Nephron (organoid): ENCODE measurements around the gene UBAP2.
"Not testable (repeated sequence)": the region's sequence is repeated elsewhere in the genome, so short reads cannot be mapped to it uniquely, and the experiment has no call there.

ENCODE experiments used
- H3K27ac Mint-ChIP-seq, 3 experiments: 2 replicates each; pipeline ENCODE4 v1.8.0; 2020; ENCODE audit warnings: mixed read lengths in 3 of 3, mild to moderate bottlenecking in 2 of 3, moderate library complexity in 1 of 3
- H3K27me3 Mint-ChIP-seq: 2 replicates; pipeline ENCODE4 v1.8.0; 2021; ENCODE audit warnings: low read depth, mild to moderate bottlenecking, moderate library complexity, mixed read lengths
- H3K36me3 Mint-ChIP-seq: 2 replicates; pipeline ENCODE4 v1.8.0; 2020; ENCODE audit warnings: low read depth, mixed read lengths
- H3K4me1 Mint-ChIP-seq: 2 replicates; pipeline ENCODE4 v1.8.0; 2020; ENCODE audit warnings: mixed read lengths
- H3K4me3 Mint-ChIP-seq, 3 experiments: 2 replicates each; pipeline ENCODE4 v1.8.0; 2020; ENCODE audit warnings: mild to moderate bottlenecking in 3 of 3, mixed read lengths in 3 of 3, moderate library complexity in 2 of 3
- H3K9me3 Mint-ChIP-seq: 2 replicates; pipeline ENCODE4 v1.8.0; 2020; ENCODE audit warnings: mixed read lengths
- CTCF ChIP-seq, 3 experiments: fragments of 200-600 bp; sonication (generic); IDR thresholded peaks; one replicate each; pipeline ENCODE4 v1.5.0; 2021; ENCODE audit warnings: antibody characterized with exemption in 3 of 3; ENCODE audit not compliant: unreplicated experiment in 3 of 3

Gene UBAP2

DNA sequence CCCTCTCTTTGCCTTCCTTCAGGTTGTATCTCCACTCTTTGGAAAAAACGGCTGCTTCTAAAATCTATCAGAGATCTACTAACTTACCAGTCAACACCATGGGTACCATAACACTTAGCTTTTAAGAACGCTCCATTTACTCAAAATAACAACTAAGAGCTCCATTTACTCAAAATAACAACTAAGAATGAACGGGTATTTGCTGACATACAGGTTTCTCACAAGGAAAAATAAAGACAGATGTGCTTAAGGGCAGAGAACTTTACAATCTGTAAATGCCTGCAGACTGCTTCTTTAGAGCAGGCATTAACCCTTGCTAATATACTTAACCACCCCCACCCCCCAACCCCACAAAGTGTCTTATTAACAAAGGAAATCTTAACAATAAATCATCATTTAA lies 2.8 kb downstream of the UBAP2 start:
- Mint-ChIP-seq H3K4me3 (peak overlapping the region; percentile 64 to 99 (median 72)), H3K9me3 (no peaks in the 10 kb centered on the region), H3K27me3 (no peaks in the 10 kb centered on the region), H3K27ac (peak overlapping the region; percentile 22 to 90 (median 85)), H3K4me1 (peaks cover 25% of the 10 kb centered on the region), H3K36me3 (peaks cover 23% of the 10 kb centered on the region)
- TF ChIP-seq CTCF (IDR thresholded peaks at IDR 0.05; ENCODE audit: unreplicated experiment in 3 of 3): no peak

GRCh38 chr9:34042074-34042473 lies 6.6 kb downstream of the UBAP2 start:
- H3K9me3 Mint-ChIP-seq, H3K4me3 Mint-ChIP-seq, H3K27ac Mint-ChIP-seq, H3K27me3 Mint-ChIP-seq: not testable (repeated sequence)
- peaks cover 51% of the 10 kb centered on the region for H3K36me3 Mint-ChIP-seq
- H3K4me1 Mint-ChIP-seq: peaks cover 12% of the 10 kb centered on the region

GRCh38 chr9:34038851-34039250 lies 9.8 kb downstream of the UBAP2 start:
- not testable (repeated sequence) for H3K27me3 Mint-ChIP-seq, H3K4me1 Mint-ChIP-seq, H3K9me3 Mint-ChIP-seq, H3K27ac Mint-ChIP-seq, H3K4me3 Mint-ChIP-seq
- peaks cover 70% of the 10 kb centered on the region for H3K36me3 Mint-ChIP-seq

GRCh38 chr9:34037626-34038025 lies 11.1 kb downstream of the UBAP2 start:
- H3K27ac Mint-ChIP-seq: no peak overlapping the region
- no peaks in the 10 kb centered on the region for H3K27me3 Mint-ChIP-seq
- H3K4me3 Mint-ChIP-seq: no peak overlapping the region
- TF ChIP-seq CTCF (IDR thresholded peaks at IDR 0.05; ENCODE audit: unreplicated experiment in 3 of 3): no peak
- H3K4me1 Mint-ChIP-seq: no peaks in the 10 kb centered on the region
- peaks cover 71% of the 10 kb centered on the region for H3K36me3 Mint-ChIP-seq
- peaks cover 2% of the 10 kb centered on the region for H3K9me3 Mint-ChIP-seq

DNA sequence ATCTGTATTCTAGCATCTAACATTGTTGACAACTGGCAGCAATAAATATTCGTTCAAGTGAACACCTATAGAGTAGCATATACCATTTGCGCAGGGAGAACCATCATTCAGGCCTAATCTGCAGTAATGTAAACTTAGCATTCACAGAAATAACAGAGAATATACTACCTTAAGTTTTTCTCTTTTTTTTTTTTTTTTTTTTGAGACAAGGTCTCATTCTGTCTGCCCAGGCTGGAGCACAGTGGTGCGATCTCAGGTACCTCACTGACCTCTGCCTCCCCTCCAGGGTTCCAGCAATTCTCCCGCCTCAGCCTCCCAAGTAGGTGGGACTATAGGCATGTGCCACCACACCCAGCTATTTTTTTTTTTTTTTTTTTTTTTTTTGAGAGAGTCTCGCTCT lies 12.1 kb downstream of the UBAP2 start:
- Mint-ChIP-seq H3K4me1 (no peaks in the 10 kb centered on the region), H3K36me3 (peaks cover 70% of the 10 kb centered on the region), H3K27ac (peak overlapping the region in 1 of 3 experiments; percentile 39), H3K4me3 (no peak overlapping the region), H3K27me3 (no peaks in the 10 kb centered on the region), H3K9me3 (peaks cover 2% of the 10 kb centered on the region)
- TF ChIP-seq CTCF (IDR thresholded peaks at IDR 0.05; ENCODE audit: unreplicated experiment in 3 of 3): no peak

- Mint-ChIP-seq H3K4me3 (no peak overlapping the region), H3K9me3 (peaks cover 2% of the 10 kb centered on the region), H3K27ac (peak overlapping the region in 2 of 3 experiments; percentile 28 to 70), H3K4me1 (no peaks in the 10 kb centered on the region), H3K36me3 (peaks cover 70% of the 10 kb centered on the region), H3K27me3 (no peaks in the 10 kb centered on the region)
- no peak for TF ChIP-seq CTCF (IDR thresholded peaks at IDR 0.05; ENCODE audit: unreplicated experiment in 3 of 3)
Measured at GRCh38 chr9:34035656-34036055, 13.0 kb downstream of the UBAP2 start.

DNA sequence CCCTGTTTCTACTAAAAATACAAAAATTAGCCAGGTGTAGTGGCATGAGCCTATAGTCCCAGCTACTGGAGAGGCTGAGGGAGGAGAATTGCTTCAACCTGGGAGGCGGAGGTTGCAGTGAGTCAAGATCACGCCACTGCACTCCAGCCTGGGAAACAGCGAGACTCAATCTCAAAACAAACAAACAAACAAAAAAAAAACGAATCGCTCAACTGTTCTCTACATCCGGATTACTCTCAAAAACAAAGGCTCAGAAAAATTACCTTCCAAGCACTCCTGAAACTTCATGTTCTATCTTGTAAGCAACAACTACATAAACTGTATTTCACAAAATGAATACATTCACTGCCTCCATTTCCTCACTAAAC lies 14.0 kb downstream of the UBAP2 start:
- no peak for TF ChIP-seq CTCF (IDR thresholded peaks at IDR 0.05; ENCODE audit: unreplicated experiment in 3 of 3)
- Mint-ChIP-seq H3K36me3 (peaks cover 65% of the 10 kb centered on the region), H3K9me3 (peaks cover 2% of the 10 kb centered on the region)

More for the DNA sequence above, 14.0 kb downstream of the UBAP2 start:
- Mint-ChIP-seq H3K27me3 (no peaks in the 10 kb centered on the region), H3K4me3 (no peak overlapping the region), H3K4me1 (no peaks in the 10 kb centered on the region), H3K27ac (peak overlapping the region in 2 of 3 experiments; percentile 27 to 34)
